Measurements from ENCODE around the gene GPR146. TPM values are rescaled to one million over a fixed set of nuclear protein-coding genes. Genes with fewer than 3 reads are reported as not detected.

The GPR146 gene
- total RNA-seq, 2 donors from 2014 or later = 13.4 to 18.6 TPM

DNA sequence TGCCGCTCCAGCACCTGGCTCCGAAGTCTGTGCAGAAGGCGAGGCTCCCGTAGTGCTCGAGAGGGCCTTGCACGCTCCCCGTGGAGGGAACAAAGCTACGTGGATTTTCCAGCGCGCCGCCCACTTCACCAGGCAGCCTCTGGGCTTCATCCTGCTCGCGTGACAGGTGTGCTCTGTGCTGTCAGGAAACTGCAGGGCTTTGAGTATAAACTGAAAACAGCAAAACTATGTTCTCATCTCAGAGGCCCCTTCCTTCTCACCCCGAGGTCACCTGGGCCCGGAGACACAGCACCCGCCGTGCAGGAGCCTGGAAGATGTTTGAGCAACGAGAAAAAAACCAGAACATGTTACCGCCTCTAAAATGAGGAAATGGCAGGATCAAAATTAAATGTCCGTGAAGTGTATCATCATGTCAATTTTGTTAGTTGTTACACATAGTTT is 17.6 kb upstream of the GPR146 start:
- no peak overlapping the region for H3K4me3 ChIP-seq

DNA sequence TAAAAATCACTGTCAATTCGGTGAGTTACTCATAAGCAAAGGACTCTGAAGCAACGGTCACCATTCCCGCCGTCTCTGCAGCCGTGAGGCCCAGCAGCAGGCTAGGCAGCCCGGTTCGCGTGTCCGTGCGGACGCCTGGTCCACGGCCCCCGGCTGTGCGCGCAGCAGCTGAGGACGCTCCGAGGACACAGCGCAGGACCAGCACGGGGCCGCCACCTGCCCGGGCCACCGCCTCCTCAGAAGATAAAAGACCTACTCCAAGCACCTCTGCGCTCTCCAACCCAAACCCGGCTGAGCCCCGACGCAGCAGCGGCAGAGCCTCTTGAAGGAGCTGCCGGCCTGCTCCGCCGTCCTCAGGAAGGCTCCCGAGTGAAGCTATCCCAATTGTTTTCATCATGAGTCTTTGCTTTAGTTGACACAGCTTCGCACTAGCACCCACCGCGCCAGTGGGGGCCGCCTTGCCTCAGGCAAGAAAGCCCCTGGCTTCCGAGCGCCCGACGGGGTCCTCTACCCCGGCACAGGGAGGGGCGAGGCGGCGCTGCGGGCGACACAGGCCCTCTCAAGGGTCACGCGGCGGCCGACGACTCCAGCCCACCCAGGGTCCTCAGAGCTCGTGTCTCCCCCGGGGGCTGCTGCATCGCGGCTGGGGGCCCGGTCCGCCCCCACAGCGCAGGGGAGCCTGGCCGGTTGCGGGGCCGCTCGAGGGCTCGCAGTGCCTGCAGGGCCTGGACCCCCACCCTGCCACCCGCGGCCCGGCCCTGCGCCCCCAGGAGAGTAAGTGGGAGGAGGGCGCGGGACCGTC is 16.9 kb upstream of the GPR146 start:
- Histone ChIP-seq H3K36me3 (peaks cover 6% of the 10 kb centered on the region), H3K4me3 (peak overlapping the region; percentile 58 to 82), H3K9me3 (no peaks in the 10 kb centered on the region), H3K4me1 (peaks cover 0 to 25% of the 10 kb centered on the region in 2 donors), H3K27me3 (no peaks in the 10 kb centered on the region), H3K27ac (peak overlapping the region; percentile 95 to 98)
- DNase-seq (ENCODE audit: low spot score) = peak; percentile 60
- TF ChIP-seq, protein P1, sequence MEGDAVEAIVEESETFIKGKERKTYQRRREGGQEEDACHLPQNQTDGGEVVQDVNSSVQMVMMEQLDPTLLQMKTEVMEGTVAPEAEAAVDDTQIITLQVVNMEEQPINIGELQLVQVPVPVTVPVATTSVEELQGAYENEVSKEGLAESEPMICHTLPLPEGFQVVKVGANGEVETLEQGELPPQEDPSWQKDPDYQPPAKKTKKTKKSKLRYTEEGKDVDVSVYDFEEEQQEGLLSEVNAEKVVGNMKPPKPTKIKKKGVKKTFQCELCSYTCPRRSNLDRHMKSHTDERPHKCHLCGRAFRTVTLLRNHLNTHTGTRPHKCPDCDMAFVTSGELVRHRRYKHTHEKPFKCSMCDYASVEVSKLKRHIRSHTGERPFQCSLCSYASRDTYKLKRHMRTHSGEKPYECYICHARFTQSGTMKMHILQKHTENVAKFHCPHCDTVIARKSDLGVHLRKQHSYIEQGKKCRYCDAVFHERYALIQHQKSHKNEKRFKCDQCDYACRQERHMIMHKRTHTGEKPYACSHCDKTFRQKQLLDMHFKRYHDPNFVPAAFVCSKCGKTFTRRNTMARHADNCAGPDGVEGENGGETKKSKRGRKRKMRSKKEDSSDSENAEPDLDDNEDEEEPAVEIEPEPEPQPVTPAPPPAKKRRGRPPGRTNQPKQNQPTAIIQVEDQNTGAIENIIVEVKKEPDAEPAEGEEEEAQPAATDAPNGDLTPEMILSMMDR (IDR thresholded peaks at IDR 0.05) = no peak

More for the DNA sequence above, 17.6 kb upstream of the GPR146 start:
- Histone ChIP-seq H3K36me3 (peaks cover 6% of the 10 kb centered on the region), H3K27me3 (no peaks in the 10 kb centered on the region), H3K9me3 (no peaks in the 10 kb centered on the region), H3K4me1 (peaks cover 0 to 25% of the 10 kb centered on the region in 2 donors), H3K27ac (peak overlapping the region in 1 of 2 donors; percentile 98)
- DNase-seq (ENCODE audit: low spot score) = no peak
- TF ChIP-seq, protein P1 (IDR thresholded peaks at IDR 0.05) = no peak

DNA sequence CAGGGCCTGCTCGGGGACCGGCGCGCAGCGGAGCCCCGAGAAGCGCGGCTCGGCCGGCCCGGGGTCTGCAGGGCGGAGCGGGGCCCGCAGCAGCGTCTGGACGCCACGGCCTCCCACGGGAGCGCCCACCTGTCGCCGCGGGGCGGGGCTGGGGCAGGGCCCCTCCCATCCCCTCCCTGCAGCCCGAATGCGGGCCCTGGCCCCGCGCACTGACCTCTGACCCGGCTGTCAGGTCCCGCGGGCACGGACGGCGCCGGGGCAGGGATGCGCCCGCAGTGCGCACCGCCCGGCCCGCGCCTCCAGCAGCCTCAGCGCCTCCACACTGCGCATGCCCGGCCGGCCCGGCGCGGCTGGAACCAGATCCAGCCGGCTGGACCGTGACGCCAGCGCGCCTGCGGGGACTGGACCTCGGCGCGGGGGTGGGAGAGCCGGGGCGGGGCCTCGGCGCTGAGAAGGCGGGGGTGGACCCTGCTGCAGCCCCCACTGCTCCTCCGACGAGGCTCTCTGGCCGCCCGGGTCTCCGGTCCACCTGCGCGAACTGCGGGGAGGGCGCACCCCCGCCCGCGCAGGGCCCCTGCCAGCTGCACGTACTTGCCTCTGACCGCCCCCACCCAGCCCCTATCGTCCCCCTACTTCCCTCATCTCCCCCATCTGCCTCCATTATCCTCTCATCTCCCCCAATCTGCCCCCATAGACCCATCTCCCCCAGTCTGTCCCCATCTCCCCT is 16.1 kb upstream of the GPR146 start:
- H3K27me3 ChIP-seq = no peaks in the 10 kb centered on the region
- peak overlapping the region; percentile 95 to 98 for H3K27ac ChIP-seq
- DNase-seq (ENCODE audit: low spot score) = peak; percentile 89
- H3K4me1 ChIP-seq = peaks cover 0 to 25% of the 10 kb centered on the region in 2 donors
- peaks cover 6% of the 10 kb centered on the region for H3K36me3 ChIP-seq
- H3K4me3 ChIP-seq = peak overlapping the region; percentile 58 to 82
- H3K9me3 ChIP-seq = no peaks in the 10 kb centered on the region
- TF ChIP-seq, protein P1 (IDR thresholded peaks at IDR 0.05) = no peak

DNA sequence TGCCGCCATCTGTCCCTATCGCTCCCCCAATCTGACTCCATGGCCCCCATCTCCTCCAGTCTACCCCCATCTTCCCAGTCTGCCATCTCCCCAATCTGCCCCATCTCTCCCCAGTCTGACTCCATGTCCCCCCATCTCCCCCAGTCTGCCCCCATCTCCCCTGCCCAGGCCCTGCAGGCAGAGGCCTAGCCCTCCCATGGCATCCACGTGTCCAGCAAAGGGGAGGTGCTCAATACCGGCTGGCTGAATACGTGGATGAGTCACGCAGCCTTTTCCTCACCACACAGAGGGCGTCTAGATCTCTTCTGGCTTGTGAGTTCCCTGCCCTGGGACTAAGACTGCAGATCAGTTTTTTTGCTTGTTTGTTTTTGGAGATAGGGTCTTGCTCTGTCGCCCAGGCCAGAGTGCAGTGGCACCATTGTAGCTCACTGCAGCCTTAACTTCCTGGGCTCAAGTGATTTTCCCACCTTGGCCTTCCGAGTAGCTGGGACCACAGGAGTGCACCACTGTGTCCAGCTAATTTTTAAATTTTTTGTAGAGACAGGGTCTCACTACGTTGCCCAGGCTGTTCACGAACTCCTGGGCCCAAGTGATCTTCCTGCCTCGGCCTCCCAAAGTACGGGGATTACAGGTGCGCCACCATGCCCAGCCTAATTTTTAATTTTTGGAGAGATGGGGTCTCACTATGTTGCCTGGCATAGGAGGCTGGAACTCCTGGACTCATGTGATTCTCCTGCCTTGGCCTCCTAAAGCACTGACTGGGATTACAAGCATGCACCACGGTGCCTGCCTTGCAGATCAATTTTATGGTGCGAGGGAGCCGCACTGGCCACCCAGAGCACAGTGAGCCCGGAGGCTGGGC is 15.3 kb upstream of the GPR146 start:
- peak overlapping the region; percentile 95 to 98 for H3K27ac ChIP-seq
- TF ChIP-seq, protein P1 (IDR thresholded peaks at IDR 0.05) = no peak
- DNase-seq (ENCODE audit: low spot score) = peak; percentile 92
- H3K27me3 ChIP-seq = no peaks in the 10 kb centered on the region
- peaks cover 0 to 25% of the 10 kb centered on the region in 2 donors for H3K4me1 ChIP-seq
- peak overlapping the region; percentile 58 to 82 for H3K4me3 ChIP-seq
- H3K36me3 ChIP-seq = peaks cover 6% of the 10 kb centered on the region
- no peaks in the 10 kb centered on the region for H3K9me3 ChIP-seq

DNA sequence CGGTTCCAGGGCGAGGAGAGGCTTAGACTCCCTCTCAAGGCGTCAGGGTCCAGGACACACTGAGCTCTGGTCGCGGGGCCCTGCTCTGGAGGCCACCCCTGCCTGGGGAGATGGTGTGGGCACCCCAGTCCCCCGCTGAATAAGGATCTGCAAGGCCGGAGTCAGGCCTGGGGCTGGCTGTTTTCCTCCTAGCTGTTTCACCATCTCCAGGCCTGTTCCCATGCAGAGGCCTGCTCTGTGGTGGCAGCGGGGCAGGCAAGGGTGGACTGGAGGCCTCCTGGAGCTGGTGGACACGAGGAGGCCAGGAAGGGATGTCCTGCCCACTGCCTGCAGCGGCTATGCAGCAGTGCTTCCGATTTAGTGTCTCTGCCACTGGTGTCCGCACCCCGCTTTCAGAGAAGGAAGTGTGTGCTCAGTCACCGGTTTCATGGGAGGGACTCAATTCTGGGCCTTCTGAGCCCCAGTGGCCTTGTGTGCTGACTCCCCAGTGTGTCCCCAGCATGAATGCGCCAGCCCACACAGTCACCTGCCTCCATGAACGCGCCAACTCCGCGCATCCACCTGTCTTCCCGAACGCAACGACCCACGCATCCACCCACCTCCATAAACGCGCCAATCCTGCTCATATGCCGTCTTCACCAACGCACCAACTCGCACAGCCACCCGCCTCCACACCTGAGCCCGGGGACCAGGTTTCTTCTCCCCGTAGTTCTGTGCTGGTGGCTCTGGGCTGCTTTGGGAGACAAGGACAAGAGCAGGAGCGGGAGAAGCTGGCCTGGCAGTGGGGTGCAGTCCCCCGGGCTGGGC is 14.5 kb upstream of the GPR146 start:
- no peak for DNase-seq (ENCODE audit: low spot score)
- H3K9me3 ChIP-seq = no peaks in the 10 kb centered on the region
- H3K27me3 ChIP-seq = no peaks in the 10 kb centered on the region
- peaks cover 6% of the 10 kb centered on the region for H3K36me3 ChIP-seq
- H3K27ac ChIP-seq = peak overlapping the region; percentile 95 to 98
- peaks cover 0 to 25% of the 10 kb centered on the region in 2 donors for H3K4me1 ChIP-seq
- TF ChIP-seq, protein P1 (IDR thresholded peaks at IDR 0.05) = no peak
- no peak overlapping the region for H3K4me3 ChIP-seq

Data from right atrium auricular region (tissue), 2 donors.